Measurements from ENCODE around the gene METRNL.

METRNL gene

GRCh38 chr17:83094291-83094690 lies 14.9 kb downstream of the METRNL start:
- DNase-seq, result no peak

DNA sequence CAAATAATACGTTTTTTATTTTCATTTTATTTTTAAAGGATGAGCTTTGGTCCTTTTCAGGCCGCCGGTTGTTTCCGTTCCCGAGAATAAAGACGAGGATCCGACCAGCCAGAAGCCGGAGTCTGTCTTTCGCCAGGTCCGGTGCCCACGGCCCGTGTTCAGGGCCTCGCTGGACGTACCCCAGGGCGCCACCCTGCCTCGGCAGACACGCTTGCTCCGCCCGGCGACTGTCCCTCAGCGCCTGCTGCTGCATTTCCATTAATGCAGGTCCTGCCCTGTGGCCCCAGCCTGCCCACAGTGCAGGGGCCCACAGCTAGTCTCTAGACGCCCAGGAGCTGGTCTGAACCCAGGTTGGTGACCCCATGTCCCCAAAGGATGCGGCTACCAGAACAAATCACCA lies 15.6 kb downstream of the METRNL start:
- DNase-seq, result no peak

DNA sequence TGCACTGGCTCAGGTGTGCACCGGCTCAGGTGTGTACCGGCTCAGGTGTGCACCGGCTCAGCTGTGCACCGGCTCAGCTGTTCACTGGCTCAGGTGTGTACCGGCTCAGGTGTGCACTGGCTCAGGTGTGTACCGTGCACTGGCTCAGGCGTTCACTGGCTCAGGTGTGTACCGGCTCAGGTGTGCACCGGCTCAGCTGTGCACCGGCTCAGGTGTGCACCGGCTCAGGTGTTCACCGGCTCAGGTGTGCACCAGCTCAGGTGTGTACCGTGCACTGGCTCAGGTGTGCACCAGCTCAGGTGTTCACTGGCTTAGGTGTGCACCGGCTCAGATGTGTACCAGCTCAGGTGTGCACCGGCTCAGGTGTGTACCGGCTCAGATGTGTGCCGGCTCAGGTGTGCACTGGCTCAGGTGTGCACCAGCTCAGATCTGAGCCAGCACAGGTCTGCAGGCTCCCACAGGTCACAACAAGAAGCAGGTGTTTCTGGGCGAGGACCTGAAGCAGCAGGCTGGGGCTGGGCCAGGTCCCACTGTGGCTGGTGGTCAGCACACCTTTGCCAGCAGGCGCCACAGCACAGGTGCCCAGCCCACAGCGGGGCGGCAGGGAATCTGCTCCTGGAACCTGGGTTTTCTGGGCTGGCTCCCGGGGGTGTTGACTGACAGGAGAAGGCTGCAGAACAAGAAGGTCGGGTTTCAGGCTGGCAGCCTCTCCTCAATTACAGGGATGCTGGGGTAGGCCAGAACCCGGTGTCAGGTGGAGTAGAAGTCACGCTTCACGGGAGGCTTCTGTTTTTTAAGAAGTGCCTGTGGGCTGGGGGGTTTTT lies 17.2 kb downstream of the METRNL start:
- no peak for DNase-seq

DNA sequence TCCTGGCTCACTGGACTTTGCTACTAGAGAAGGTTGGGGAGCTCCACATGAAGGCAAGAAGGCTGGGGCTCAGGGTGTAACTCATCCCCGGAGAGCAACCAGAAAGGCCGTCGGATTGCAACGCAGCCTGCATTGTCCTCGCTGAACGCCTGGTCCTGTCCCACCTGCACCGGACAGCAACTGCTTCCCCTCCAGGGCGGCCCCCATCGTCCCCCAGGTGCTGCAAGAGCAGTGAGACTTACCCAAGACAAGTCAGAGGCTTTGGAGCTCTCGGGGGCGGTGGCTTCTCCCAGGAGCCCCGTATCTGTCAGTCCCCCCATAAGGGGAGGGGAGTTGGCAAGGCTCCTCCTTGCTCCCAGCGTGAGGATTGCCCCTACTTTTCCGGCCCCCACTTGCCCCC lies 18.4 kb downstream of the METRNL start:
- no peak for DNase-seq

- no peak for DNase-seq
These were observed 19.1 kb downstream of the METRNL start for GRCh38 chr17:83098241-83099085.

- DNase-seq, result no peak
These were observed 19.7 kb downstream of the METRNL start for GRCh38 chr17:83099086-83099555.

DNA sequence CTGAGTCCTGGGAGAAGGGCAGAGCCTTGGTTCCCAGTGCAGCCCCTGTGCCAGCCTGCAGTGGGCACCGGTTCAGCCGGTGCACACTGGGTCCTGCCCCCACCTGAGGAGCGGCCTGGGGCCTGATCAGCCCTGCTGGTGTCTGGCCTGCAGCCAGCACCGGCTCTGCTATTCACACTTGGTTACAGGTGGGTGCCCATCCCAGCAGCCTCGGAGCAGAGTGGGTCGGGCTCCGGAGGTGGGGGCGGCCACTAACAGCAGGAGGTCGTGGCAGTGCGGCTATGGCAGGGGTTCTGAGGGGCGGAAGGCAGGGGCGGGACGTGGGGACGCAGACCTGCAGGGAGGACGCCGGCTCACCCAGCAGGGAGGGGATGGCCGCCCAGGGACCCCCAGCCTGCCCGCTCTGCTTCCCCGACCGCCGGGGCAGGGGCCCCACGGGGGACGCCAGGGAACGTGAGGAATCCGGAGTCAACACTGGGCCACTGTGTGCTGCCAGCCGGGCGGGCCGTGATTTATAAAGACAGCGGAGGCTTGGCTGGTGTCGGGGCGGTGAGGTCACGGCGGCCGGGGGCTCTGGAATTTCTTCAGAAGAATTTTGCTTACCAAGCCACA lies 20.3 kb downstream of the METRNL start:
- no peak for DNase-seq

GRCh38 chr17:83100220-83100852 lies 20.9 kb downstream of the METRNL start:
- DNase-seq, result no peak

DNA sequence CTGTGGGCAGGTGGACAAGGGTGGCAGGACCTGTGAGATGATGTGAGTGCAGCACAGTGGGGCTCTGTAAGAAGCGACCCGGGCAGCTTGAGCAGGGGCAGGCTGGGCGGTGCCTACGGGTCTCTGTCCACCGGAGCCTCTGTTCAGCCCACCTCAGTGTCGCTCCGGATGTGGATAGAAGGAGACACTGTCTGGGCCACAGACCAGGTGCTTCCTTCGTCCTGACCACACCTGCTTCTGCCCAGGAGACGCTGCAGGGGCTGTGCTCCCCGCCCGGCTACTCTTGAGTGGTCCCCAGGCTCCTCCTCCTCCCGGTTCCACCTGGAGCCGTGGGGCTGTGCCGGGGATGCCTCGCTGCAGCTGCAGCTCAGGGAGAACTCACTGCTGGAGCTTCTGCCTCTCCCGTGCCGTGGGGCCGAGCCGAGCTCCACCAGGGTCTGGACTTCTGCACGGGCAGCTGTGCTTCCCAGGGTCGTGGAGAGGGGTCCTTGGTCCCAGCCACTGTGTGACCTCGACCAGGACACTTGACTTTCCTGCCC lies 21.5 kb downstream of the METRNL start:
- no peak for DNase-seq

GRCh38 chr17:83101805-83102480 lies 22.5 kb downstream of the METRNL start:
- DNase-seq, result no peak

GRCh38 chr17:83103200-83103942 lies 24.0 kb downstream of the METRNL start:
- DNase-seq, result peak; percentile 29 to 63

- no peak for DNase-seq
These were observed 24.5 kb downstream of the METRNL start for GRCh38 chr17:83103943-83104311.

DNA sequence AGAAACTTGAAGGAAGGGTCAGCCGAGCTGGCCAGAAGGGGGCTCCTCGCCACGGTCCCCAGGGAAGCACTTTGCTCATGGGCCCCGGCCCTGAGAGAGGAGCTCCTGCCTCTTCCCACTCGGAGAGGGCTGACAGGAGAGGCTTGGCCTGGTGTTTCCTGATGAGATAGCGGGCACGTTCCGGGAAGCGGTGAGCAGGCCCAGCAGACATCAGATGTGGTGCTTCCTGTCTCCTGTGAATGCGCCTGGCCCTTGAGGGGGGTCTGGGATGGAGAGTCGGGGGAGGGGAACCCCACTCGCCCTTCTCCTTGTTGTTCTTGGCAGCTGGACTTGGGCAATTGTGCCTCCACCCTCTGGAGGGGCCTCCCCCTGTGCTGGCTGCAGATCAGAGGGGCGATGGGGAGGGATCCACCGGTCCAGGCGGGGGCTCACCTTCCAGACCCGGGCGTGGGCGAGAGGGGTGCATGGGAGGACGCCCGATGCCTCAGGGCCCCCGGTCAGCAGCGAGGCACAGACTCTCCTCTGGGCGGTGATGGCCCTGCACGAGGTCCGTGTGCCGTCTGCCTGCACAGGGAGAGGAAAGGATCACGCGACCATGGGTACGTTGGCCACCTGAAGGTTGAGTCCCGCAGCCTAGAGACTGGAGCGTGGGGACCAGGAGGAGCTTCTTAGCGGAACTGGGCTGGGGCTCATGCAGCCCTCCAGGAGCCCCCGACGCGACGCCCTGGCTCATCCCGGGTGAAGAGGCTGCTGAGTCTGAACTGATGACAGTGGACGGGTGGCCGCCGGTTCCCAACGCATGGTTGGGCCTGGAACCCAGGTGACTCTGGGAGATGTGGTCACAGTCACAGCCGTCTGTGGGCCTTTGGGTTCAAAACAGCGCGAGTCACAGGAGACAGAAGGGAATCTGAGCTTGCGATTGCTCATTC lies 25.4 kb downstream of the METRNL start:
- no peak for DNase-seq

DNA sequence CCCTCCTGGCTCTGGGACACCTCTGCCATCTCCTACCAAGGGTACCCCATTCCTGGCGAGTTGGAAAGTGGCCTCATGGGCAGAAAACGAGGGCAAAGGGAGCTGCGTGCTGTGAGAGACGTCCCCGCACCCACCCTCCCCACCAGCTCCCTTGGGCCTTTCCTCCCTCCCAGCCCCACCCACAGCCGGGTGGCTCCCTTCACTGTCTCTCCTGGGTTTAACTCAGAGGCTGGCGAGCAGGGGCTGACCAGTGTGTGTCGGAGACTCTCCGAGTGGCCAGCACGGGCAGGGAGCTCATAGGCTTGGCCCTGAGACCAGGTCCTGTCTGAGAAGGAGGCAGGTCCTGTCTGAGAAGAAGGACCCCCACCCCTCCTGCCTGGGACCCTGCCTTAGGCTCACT lies 26.1 kb downstream of the METRNL start:
- no peak for DNase-seq

- no peak for DNase-seq
These were observed 26.7 kb downstream of the METRNL start for GRCh38 chr17:83106056-83106588.

- DNase-seq, result no peak
These were observed 27.7 kb downstream of the METRNL start for GRCh38 chr17:83106913-83107655.

- no peak for DNase-seq
These were observed 28.2 kb downstream of the METRNL start for GRCh38 chr17:83107656-83108048.

- DNase-seq, result no peak
These were observed 29.3 kb downstream of the METRNL start for GRCh38 chr17:83108709-83109108.

DNA sequence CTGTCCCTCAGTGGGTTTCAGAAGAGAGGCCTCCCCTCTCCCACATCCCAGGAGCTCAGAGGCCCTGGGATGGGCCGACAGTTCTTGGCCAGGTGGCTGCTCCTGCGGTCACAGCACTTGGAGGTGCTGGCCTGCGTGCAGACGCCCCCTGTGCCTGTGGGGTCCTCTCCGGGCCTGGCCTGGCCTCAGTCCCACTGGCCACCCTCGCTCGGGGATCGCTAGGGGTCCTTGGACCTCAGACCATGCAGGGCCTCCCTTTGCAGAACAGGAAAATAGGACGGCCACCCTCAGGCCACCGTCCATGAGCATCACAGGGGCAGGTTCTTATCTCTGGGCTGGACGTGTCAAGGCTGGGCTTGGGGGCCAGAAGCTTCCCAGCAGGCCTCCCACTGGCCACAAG lies 30.0 kb downstream of the METRNL start:
- DNase-seq, result no peak
